RWPE1 (cell line): ENCODE data around the gene PODN.

ENCODE experiments used
- CTCF ChIA-PET: fragments of 350-600 bp; sonication (Branson Sonifier 250); formaldehyde crosslinking; extraction: SDS; loops from one replicate; lab custom pipeline; 2021; lab: Yijun Ruan, JAX
- POLR2A ChIA-PET: fragments of 400-600 bp; formaldehyde crosslinking; extraction: SDS; loops from one replicate; lab custom pipeline; 2020; ENCODE audit warnings: antibody characterized with exemption; ENCODE audit not compliant: low non-redundant PET; lab: Yijun Ruan, JAX
- DNase-seq: peaks from one replicate; pipeline ENCODE4 v3.0.0; 2012; ENCODE audit warnings: low spot score
- H3K27ac ChIP-seq: fragments of 450-650 bp; 2 replicates; pipeline ENCODE4 v1.5.1; 2017
- CTCF ChIP-seq: fragments of 450-650 bp; conservative IDR thresholded peaks from 2 replicates; pipeline ENCODE4 v1.5.1; 2017; ENCODE audit warnings: low read depth, mild to moderate bottlenecking

PODN gene

GRCh38 chr1:53071167-53071865 is 9.3 kb downstream of the PODN start:
- H3K27ac ChIP-seq, result no peak overlapping the region
- TF ChIP-seq CTCF, result no peak
- DNase-seq, result no peak
- POLR2A ChIA-PET, result no interaction called here
- CTCF ChIA-PET, result interaction anchor here (0.6 kb wide), 1 partner anchor 1221 kb away, joined by 3 read pairs; no protein-coding TSS in a partner anchor

GRCh38 chr1:53071915-53072314 is 9.9 kb downstream of the PODN start:
- ChIA-PET POLR2A (no interaction called here), CTCF (no interaction called here)
- H3K27ac ChIP-seq, result no peak overlapping the region
- no peak for DNase-seq
- no peak for TF ChIP-seq CTCF

- ChIA-PET CTCF (no interaction called here), POLR2A (no interaction called here)
- H3K27ac ChIP-seq, result no peak overlapping the region
- DNase-seq, result no peak
- TF ChIP-seq CTCF, result no peak
Measured at GRCh38 chr1:53073287-53073686, 11.3 kb downstream of the PODN start.

GRCh38 chr1:53073868-53074311 is 11.9 kb downstream of the PODN start:
- ChIA-PET CTCF (no interaction called here), POLR2A (no interaction called here)
- H3K27ac ChIP-seq, result no peak overlapping the region
- DNase-seq, result no peak
- TF ChIP-seq CTCF, result no peak

- no peak overlapping the region for H3K27ac ChIP-seq
- CTCF ChIA-PET, result no interaction called here
- no peak for DNase-seq
- no peak for TF ChIP-seq CTCF
- POLR2A ChIA-PET, result no interaction called here
Measured at GRCh38 chr1:53074313-53075154, 12.5 kb downstream of the PODN start.

- ChIA-PET CTCF (no interaction called here), POLR2A (no interaction called here)
- no peak for TF ChIP-seq CTCF
- H3K27ac ChIP-seq, result no peak overlapping the region
- DNase-seq, result no peak
Measured at GRCh38 chr1:53075206-53075605, 13.2 kb downstream of the PODN start.
